ENCODE measurements around the gene CASP3. TPM values are rescaled to one million over a fixed set of nuclear protein-coding genes. Genes with fewer than 3 reads are reported as not detected.
"Not testable (repeated sequence)": the region's sequence is repeated elsewhere in the genome, so short reads cannot be mapped to it uniquely, and the experiment has no call there.

The CASP3 gene
- total RNA-seq, 1 donor from 2014 or later = 60.5 TPM

GRCh38 chr4:184662236-184662635, 13.0 kb upstream of the CASP3 start:
- no peak for DNase-seq

GRCh38 chr4:184660978-184661377, 11.7 kb upstream of the CASP3 start:
- DNase-seq = no peak

- not testable (repeated sequence) for DNase-seq
Measured at GRCh38 chr4:184657820-184658219, 8.6 kb upstream of the CASP3 start.

- DNase-seq = no peak
Measured at GRCh38 chr4:184657144-184657543, 7.9 kb upstream of the CASP3 start.

GRCh38 chr4:184655889-184656869, 6.9 kb upstream of the CASP3 start:
- no peak for DNase-seq

- no peak for DNase-seq
Measured at GRCh38 chr4:184653650-184654049, 4.4 kb upstream of the CASP3 start.

GRCh38 chr4:184652681-184653080, 3.4 kb upstream of the CASP3 start:
- not testable (repeated sequence) for DNase-seq

GRCh38 chr4:184651899-184652298, 2.7 kb upstream of the CASP3 start:
- no peak for DNase-seq

- no peak for DNase-seq
Measured at GRCh38 chr4:184649971-184650855, 966 bp upstream of the CASP3 start.

- DNase-seq = peak; percentile 44
Measured at GRCh38 chr4:184648313-184649025, 778 bp downstream of the CASP3 start.

GRCh38 chr4:184648054-184648312, 1.3 kb downstream of the CASP3 start:
- no peak for DNase-seq

GRCh38 chr4:184647266-184648053, 1.8 kb downstream of the CASP3 start:
- DNase-seq = no peak

GRCh38 chr4:184645904-184646610, 3.2 kb downstream of the CASP3 start:
- no peak for DNase-seq

GRCh38 chr4:184644553-184645307, 4.5 kb downstream of the CASP3 start:
- no peak for DNase-seq

GRCh38 chr4:184643731-184644130, 5.5 kb downstream of the CASP3 start:
- DNase-seq = no peak

GRCh38 chr4:184641451-184641850, 7.8 kb downstream of the CASP3 start:
- no peak for DNase-seq

GRCh38 chr4:184641022-184641421, 8.2 kb downstream of the CASP3 start:
- DNase-seq = no peak

GRCh38 chr4:184636897-184637296, 12.3 kb downstream of the CASP3 start:
- no peak for DNase-seq

GRCh38 chr4:184636144-184636543, 13.1 kb downstream of the CASP3 start:
- no peak for DNase-seq

GRCh38 chr4:184635381-184635780, 13.9 kb downstream of the CASP3 start:
- no peak for DNase-seq
